GM21717 (cell line): ENCODE data around the gene RHEX.
"Not testable (repeated sequence)": the region's sequence is repeated elsewhere in the genome, so short reads cannot be mapped to it uniquely, and the experiment has no call there.

ENCODE experiments used
- ATAC-seq: cut with Tn5 transposase; IDR thresholded peaks from one replicate; pipeline ENCODE4 v1.9.1; 2021; ENCODE audit warnings: mild to moderate bottlenecking, moderate library complexity; ENCODE audit not compliant: unreplicated experiment

Gene RHEX

DNA sequence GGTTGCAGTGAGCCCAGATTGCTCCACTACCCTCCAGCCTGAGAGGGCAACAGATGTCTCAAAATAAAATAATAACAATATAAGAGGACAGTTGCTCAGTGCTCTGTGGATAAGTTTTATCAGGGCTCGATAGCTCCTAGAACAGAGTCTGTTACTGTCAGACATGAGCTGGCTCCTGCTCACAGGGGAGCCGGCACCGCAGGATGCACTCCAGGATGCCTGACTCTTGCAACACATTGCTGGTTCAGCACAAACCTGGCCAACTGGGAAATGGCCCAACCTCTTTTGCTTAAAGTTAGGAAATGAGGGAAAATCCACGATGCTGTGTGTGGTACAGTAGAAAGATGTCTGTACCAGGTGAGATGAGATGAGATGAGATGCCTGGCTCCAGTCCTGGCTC, 23.5 kb upstream of the RHEX start:
- ATAC-seq, result no peak

DNA sequence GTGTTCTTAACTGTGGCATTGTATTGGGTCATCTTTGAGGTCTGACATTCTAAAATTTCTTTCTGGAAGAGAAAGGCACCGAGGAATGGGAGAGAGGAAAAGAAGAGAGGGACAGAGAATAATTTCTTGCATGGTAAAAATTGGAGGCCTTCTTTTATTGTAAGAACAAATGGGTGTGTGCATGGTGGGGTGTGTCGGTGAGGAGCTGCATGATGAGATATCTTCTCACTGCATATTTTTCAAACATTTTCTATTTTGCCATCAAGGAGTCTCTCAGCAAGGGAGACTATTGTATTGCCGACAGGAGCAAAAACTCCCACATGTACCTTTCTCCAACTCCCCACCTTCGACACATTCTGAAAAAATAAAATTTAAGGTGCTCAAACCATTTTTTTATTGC, 22.8 kb upstream of the RHEX start:
- no peak for ATAC-seq

DNA sequence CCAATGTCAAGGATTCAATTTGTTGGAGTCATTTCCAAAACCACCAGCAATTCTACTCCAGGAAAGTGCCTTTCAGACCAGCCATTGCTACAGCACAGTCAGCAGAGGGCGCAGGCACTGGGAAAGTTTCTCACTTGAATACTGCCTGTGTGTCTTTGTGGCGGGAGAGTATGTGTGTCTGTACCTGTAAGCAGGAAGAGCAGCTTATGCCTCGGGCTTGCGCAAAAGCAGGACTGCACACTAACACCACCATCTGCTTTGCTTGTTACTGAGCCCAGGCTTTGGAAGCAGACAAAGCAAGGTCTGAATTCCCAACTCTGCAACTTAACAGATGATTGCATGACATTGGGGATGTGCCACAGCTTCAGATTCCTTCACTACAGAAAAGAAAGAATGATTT, 22.3 kb upstream of the RHEX start:
- peak; percentile 79 for ATAC-seq

DNA sequence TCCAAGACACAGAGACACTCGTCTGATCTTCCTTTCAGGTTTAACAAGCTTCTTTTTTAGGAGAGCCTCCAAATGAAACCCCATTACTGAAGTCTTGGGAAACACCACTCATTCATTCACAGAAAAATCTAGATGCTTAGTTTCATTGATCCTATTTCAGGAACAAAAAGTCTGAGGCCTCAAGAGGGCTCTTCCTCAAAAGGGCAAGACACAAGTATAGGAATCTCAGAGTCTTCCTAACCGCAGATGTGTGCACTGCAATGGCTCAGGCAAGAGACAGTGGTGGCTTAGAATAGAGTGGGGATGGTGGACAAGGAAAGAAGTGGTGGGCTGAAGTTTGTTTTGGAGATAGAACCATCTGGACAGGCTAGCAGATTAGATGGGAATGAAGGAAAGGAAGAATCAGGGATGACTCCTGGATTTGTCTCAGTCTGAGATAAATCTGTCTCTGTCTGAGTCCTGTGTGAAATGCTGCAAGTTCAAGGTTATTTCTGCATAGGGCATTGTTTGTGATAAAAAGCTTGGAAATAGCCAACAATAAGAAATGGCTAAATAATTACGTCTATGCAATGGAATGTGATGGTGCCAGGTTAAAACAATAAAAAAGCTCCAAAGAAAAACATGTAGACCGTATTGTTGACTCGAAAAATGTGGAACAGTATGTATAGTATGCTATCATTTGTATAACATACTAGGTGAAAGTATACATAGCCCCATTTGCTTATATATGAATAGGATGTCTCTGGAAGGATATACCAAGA, 20.4 kb upstream of the RHEX start:
- no peak for ATAC-seq

DNA sequence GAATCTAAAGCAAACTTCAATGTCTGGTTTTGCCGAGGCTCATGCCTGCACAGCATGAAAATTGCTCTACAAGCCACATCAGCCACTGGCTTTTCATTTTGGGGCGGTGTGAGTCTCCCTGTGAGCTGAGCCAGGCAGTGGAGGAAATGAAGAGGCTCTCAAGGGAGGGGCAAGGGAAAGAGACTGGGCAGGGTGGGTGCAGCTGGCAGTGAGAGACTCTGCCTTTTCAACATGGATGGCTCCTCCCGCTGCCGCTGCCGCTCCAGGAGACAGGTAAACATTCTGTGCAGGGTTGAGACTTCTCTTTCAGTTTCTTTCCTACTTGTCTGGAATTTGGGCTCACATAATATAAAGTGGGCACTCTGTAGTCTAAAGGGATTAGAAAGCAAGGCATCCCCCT, 17.9 kb upstream of the RHEX start:
- ATAC-seq, result no peak

DNA sequence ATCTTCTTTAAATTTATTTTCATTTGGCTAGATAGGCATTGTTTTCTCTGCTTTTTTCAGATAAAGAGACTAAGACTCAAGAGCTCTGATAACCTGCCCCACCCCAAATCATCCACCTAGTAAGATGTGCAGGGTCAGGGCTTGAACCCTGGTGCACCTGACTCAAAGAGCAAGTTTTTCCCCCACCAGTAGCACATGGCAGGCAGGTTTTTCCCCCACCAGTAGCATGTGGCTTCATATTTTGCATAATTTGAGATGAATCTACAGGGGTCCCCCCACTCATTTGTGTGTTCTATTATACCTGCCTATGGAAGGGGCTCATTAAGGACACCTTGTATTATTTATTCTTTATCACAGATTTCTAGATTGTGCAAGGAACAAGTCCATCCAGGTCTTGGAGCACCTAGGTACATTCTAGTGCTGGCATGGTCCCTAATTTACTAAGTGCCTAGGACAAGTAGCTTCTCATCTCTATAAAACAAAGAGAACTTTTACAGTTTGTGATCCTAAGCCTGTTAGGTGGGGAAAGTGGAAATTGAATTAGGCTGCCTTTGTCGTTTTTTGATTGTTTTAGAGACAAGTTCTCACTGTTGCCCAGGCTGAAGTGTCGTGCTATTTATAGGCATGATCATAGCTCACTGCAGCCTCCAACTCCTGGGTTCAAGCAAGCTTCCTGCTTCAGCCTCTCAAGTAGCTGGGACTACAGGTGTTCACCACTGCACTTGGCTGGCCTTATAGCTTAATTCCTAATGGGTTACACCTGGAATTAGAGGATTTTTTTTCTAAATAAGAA, 16.1 kb upstream of the RHEX start:
- ATAC-seq, result no peak

DNA sequence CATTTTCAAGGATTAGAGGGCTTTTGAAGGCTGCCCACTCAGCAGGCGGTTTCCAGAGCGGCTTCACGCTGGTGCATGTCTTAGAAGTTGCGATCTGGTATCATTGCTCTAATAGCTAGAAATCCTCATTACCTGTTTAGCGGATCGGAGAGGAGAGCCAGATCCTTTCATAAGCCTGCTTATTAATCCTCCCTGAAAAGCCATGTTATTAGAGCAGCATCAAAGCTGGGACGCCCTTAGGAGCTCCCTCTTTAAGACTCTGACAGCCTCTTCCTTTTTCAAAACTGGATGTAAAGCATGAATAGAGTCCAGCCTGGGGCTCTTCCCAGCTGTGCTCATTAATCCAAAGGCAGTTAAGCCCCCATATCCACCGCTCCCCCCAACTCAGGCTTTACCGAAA, 15.4 kb upstream of the RHEX start:
- no peak for ATAC-seq

DNA sequence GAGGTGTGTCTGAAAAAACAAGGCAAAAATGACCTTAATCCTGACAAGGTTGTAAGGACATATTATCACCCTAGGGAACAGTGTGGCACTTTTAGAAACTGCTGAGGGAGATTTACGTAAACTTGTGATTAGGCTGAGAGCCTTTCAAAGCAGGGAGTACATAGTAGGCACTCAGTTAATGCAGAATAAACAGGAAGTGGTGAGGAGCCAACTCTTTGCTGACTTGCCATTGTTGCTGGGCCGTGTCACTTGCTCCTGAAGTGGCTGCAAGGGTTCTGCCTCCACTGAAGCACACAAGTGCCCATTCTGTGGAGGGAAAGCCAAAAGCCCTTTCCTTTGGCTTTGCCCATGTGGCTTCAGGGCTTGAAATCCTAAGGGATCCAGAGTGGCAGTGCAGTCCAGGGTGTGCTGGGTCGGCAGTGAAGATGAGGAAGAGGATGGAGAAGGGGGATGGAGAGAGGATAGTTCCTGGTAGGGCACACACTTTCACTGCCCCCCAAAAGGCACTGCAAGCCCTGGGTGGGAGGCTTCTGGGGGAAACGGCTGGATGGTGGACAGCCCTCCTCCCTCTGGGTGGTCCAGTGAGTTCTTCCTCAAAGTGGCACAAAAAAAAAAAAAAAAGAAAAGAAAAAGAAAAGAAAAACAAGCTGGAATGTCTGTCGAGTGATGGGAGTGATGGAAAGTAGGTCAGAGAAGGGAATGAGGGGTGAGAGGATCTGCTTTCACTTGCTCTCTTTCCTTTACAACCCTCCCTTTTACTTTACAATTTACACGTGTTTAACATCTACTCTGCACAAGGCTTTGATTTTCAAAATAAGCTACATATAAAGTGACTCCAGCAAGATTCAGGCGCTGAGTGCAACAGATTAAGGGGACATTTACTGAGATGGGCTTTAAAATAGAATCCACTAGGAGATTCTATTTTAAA, 13.7 kb upstream of the RHEX start:
- no peak for ATAC-seq

DNA sequence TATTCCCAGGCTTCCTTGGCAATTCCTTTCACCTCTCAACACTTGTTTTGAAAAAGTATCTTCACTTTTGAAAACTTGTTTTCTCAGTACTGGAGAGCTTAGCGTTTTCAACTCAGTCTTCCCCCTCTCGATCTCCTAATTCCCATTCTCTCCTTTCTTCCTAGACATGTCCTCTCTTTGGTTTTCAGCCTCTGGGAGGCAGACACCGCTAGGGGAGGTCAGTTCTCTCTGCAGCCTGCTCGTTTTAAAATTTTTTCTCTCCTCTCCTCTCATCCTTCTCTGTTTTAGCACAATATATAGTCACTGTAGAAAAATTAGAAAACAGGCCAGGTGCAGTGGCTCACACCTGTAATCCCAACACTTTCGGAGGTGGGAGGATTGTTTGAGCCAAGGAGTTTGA, 12.6 kb upstream of the RHEX start:
- ATAC-seq, result no peak

DNA sequence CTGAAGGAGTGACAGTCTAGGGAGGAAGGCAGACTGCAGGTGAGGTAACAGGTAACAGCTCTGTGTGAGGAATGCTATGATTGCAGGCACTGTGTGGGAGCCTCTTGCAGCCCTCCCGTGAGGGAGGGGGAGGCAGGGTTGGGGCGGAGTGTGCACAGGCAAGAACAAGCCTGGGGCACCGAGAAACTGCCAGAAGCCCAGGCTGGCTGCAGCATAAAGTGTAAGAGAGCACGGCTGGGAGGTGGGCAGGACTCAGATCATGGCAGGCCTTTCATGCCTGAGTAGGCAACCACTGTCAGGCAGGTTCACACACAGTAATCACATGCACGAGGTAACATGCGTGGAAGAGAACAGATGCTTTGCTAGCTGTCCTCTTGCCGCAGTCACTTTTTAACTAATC, 11.3 kb upstream of the RHEX start:
- no peak for ATAC-seq

DNA sequence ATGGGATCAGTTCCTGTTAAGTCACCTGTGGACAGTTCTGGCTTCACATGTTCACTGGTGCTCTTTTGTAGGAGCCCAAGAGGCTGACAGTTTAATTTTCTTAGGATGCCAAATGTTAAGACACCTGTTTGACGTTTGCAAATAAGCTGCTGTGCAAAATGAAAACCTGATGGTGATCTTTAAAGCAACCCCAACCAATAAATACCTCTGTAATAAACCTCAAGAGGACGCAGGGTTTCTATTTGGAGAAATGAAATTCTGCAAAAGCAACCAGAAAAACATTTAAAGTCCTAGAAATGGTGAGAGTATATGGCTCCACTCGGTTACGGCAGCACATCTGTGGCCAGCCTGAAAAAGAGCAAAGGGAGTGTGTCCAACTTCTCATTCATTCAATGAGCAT, 5.7 kb upstream of the RHEX start:
- no peak for ATAC-seq

DNA sequence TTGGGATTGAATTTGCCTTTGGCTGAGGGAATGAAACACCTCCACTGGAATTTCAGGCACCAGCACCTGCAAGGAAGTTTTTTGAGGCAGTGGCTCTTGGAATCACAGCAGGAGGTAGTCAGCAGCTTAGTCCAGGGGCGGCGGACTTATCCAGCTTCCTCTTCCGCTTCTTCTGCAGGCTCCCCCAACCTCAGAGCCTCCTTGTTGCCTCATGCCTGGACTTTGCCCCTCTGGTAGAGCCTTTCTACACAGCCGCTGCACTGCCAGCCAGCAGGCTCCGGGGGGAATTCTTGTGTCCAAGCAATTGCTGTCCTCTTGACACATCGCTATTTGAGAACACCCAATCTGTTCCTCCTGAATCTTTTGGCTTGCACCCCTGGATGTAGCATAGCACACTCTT, 4.4 kb upstream of the RHEX start:
- ATAC-seq, result no peak

DNA sequence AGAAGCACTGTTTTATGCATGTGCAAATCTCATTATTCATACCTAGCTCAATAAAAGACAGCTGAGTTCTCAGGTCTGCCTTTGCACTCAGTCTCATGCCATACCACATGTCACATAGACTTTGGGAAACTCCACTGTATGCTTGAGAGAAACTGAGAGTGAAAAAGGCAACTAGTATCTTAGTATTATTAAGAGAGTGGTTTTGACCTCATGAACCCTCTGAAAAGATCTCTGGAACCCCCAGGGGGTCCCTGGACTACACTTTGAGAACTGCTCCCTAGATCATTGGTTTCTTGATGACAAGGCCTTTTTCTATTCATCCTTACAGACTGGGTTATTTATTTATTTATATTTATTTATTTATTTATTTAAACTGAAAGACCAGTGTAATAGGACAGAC, 3.7 kb upstream of the RHEX start:
- peak; percentile 45 for ATAC-seq

DNA sequence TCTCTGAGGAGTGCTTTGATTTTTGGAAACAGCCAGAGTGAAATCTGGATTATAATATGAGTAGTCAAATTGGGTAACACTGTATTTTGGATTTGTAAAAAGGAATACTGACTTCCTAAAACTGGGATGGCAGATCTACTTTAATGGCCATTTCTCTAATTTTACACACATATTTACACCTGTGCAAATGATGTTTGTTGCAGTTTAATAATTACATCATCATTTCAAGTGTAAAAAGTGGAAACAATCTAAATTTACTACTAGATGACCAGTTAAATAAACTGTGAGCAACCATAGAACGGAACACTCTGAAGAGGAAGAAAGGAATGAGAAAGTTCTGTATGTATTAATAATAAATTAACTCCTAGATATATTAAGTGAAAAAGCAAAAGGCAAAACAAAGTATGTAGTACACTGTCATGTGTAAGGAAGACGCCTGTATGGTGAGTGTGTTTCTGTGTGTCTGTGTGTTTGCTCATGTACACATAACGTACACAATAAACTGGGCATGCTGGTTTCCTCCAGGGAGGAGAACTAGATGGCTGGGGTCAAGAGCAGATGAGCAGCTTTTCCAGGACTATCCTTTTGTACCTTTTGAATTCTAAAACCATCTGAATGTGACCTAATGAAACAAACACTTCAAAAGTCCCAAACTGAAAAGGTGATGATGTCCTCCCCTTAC, 2.9 kb upstream of the RHEX start:
- ATAC-seq, result no peak

DNA sequence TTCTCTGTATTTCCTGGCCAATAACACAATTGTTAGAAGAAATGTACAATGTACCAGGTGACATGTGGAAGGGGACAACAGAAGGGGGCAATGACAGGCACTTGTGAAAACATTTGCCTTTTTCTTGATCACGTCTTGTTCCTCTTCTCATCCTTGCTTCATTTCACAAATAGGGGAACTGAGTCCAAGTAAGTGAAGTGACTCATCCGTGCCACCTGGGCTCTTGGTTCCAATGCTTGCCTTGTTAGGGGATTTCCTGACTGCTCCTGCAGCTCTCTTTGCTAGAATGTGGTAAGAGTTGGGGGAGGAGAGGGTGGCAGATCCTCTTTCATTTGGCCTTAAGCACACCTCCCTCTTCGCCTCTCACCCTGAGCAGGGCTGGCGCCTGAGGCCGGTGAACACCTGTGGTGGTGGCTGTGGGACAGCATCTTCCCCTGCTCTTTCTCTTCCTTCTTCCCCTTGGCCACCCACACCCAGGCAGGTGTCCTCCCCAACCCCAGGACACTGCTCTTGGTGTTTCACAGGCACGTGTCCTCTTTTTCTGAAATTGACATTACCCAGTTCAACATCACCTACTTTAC, 2.2 kb upstream of the RHEX start:
- ATAC-seq, result peak; percentile 82

DNA sequence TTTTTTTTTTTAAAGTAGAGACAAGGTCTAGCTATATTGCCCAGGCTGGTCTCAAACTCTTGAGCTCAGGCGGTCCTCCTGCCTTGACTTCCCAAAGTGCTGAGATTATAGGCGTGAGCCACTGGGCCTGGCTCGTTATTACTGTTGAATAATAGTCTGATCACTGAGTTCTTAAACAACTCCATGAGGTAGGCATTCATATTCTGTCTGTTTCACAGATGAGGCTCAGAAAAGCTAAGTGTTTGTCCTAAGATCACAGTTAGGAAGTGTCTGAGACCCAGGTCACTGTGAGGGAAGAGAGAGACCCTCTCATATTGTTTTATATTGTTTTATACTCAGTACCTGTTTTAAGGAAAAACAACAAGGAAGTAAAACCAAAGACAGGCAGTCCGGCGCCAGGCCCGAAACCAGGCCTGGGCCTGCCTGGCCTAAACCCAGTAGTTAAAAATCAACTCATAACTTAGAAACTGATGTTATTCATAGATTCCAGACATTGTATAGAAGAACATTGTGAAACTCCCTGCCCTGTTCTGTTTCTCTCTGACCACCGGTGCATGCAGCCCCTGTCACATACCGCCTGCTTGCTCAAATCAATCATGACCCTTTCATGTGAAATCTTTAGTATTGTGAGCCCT, 625 bp upstream of the RHEX start:
- not testable (repeated sequence) for ATAC-seq

DNA sequence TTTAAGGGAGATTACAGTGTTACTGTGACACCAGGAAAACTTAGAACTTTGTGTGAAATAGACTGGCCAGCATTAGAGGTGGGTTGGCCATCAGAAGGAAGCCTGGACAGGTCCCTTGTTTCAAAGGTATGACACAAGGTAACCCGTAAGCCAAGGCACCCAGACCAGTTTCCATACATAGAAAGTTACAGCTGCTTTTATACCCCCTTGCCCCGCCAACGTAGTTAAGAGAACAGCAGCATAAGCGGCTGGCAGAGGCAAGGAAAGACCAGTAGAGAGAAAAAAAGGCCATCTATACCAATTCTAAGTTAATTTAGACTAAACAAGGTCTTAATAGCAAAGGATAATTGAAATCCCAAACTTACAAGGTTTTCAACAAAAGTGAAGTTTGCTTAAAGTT, 643 bp downstream of the RHEX start:
- not testable (repeated sequence) for ATAC-seq

DNA sequence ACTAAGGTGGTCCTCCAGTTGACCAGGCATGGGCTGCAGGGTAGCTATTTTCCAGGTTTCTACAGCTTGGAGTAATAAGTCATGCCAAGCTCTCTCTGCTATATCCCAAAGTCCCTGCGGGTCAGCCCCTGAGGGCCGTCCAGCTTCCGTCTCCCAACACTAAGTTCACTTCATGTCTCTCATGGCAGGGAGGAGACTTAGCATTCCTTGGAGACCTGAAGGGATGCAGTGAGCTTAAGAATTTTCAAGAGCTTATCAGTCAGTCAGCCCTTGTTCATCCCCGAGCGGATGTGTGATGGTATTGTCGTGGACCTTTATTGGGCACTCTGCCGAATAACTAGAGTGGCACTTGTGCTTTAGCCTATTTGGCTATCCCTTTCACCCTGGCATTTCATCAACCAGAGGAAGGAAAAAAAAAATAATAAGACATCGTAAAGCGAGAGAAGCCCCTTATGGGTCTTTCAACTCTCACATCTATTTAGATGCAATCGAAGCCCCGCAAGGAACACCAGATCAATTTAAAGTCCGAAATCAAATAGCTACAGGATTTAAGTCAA, 2.2 kb downstream of the RHEX start:
- not testable (repeated sequence) for ATAC-seq

DNA sequence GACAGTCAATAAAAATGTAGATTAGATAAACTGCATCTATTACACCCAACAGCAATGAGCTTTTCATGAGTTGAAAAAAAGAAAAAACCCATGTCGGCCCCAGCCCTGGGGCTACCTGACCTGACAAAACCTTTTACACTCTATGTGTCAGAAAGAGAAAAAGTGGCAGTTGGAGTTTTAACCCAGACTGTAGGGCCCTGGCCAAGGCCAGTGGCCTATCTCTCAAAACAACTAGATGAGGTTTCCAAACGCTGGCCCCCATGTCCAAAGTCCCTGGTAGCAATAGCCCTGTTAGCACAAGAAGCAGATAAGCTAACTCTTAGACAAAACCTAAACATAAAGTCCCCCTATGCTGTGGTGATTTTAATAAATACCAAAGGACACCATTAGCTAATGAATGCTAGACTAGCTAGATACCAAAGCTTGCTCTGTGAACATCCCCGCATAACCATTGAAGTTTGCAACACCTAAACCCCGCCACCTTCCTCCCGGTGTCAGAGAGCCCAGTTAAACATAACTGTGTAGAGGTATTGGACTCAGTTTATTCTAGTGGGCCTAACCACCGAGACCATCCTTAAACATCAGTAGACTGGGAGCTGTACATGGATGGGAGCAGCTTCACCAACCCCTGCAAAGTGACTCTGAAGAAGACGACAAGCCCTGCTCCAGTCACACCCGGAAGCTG, 2.8 kb downstream of the RHEX start:
- not testable (repeated sequence) for ATAC-seq
